ENCODE results near the gene PRRT3. TPM values are rescaled to one million over a fixed set of nuclear protein-coding genes. Genes with fewer than 3 reads are reported as not detected.

Gene PRRT3
- total and polyA plus RNA-seq, 2 of the 4 experiments (the other 2 are of a cell fraction) = 0.72 to 4.2 TPM

Small RNAs within 50 kb of the gene (microRNA-seq; reads per million reads assigned to microRNA genes)
- gene CYCSP10 (ENCODE audit: insufficient read depth, insufficient read length) = not detected
- gene RNU6-882P (ENCODE audit: insufficient read depth, insufficient read length) = not detected

Small RNAs within 50 kb of the gene (small RNA-seq; reads per million reads assigned to genes)
- gene CYCSP10 = 0 reads per million in 5 experiments
- 0 reads per million in 5 experiments for gene RNU6-882P

Other genes starting within 250 kb of the PRRT3 start
- gene CPNE9, start 248.6 kb downstream of the PRRT3 start, total RNA-seq (2012; rRNA removed) = not detected in 2 replicates
- gene CPNE9, start 248.6 kb downstream of the PRRT3 start, polyA plus RNA-seq (2012; rRNA removed) = not detected in 2 replicates
- gene BRPF1, start 220.7 kb downstream of the PRRT3 start, total RNA-seq (2012; rRNA removed) = 15.6 and 16.4 TPM in 2 replicates
- gene BRPF1, start 220.7 kb downstream of the PRRT3 start, polyA plus RNA-seq (2012; rRNA removed) = 13.6 and 15.1 TPM in 2 replicates
- gene OGG1, start 202.5 kb downstream of the PRRT3 start, total RNA-seq (2012; rRNA removed) = 14.9 and 15.8 TPM in 2 replicates
- gene OGG1, start 202.5 kb downstream of the PRRT3 start, polyA plus RNA-seq (2012; rRNA removed) = 25.6 and 28.2 TPM in 2 replicates
- 28.9 and 33.3 TPM in 2 replicates for gene CAMK1, start 182.5 kb downstream of the PRRT3 start, total RNA-seq (2012; rRNA removed)
- 36.4 and 41.2 TPM in 2 replicates for gene CAMK1, start 182.5 kb downstream of the PRRT3 start, polyA plus RNA-seq (2012; rRNA removed)
- gene TADA3, start 159.9 kb downstream of the PRRT3 start, total RNA-seq (2012; rRNA removed) = 69.7 and 83.0 TPM in 2 replicates
- gene TADA3, start 159.9 kb downstream of the PRRT3 start, polyA plus RNA-seq (2012; rRNA removed) = 68.0 and 69.7 TPM in 2 replicates
- gene ARPC4, start 159.3 kb downstream of the PRRT3 start, total RNA-seq (2012; rRNA removed) = 383 and 405 TPM in 2 replicates
- gene ARPC4, start 159.3 kb downstream of the PRRT3 start, polyA plus RNA-seq (2012; rRNA removed) = 160 and 188 TPM in 2 replicates
- gene TTLL3, start 142.1 kb downstream of the PRRT3 start, total RNA-seq (2012; rRNA removed) = 5.8 and 6.8 TPM in 2 replicates
- 37.4 and 43.4 TPM in 2 replicates for gene TTLL3, start 142.1 kb downstream of the PRRT3 start, polyA plus RNA-seq (2012; rRNA removed)
- 30.3 and 30.8 TPM in 2 replicates for gene RPUSD3, start 108.4 kb downstream of the PRRT3 start, total RNA-seq (2012; rRNA removed)
- 49.4 and 53.0 TPM in 2 replicates for gene RPUSD3, start 108.4 kb downstream of the PRRT3 start, polyA plus RNA-seq (2012; rRNA removed)
- gene CIDEC, start 72.2 kb downstream of the PRRT3 start, total RNA-seq (2012; rRNA removed) = not detected in 2 replicates
- gene CIDEC, start 72.2 kb downstream of the PRRT3 start, polyA plus RNA-seq (2012; rRNA removed) = 0.09 TPM in 1 of 2 replicates, not detected in the other
- gene JAGN1, start 61.8 kb downstream of the PRRT3 start, total RNA-seq (2012; rRNA removed) = 39.3 and 40.5 TPM in 2 replicates
- gene JAGN1, start 61.8 kb downstream of the PRRT3 start, polyA plus RNA-seq (2012; rRNA removed) = 30.3 and 32.7 TPM in 2 replicates
- 0.90 and 1.1 TPM in 2 replicates for gene IL17RE, start 49.6 kb downstream of the PRRT3 start, total RNA-seq (2012; rRNA removed)
- gene IL17RE, start 49.6 kb downstream of the PRRT3 start, polyA plus RNA-seq (2012; rRNA removed) = 7.2 and 8.6 TPM in 2 replicates
- 18.9 and 20.8 TPM in 2 replicates for gene IL17RC, start 35.3 kb downstream of the PRRT3 start, total RNA-seq (2012; rRNA removed)
- 28.3 and 29.9 TPM in 2 replicates for gene IL17RC, start 35.3 kb downstream of the PRRT3 start, polyA plus RNA-seq (2012; rRNA removed)
- gene CRELD1, start 18.6 kb downstream of the PRRT3 start, total RNA-seq (2012; rRNA removed) = 8.6 and 9.4 TPM in 2 replicates
- gene CRELD1, start 18.6 kb downstream of the PRRT3 start, polyA plus RNA-seq (2012; rRNA removed) = 25.2 and 25.7 TPM in 2 replicates
- gene EMC3, start 34.4 kb upstream of the PRRT3 start, total RNA-seq (2012; rRNA removed) = 78.9 and 152 TPM in 2 replicates
- 83.3 and 96.7 TPM in 2 replicates for gene EMC3, start 34.4 kb upstream of the PRRT3 start, polyA plus RNA-seq (2012; rRNA removed)
- 18.9 and 19.7 TPM in 2 replicates for gene FANCD2, start 74.0 kb upstream of the PRRT3 start, total RNA-seq (2012; rRNA removed)
- gene FANCD2, start 74.0 kb upstream of the PRRT3 start, polyA plus RNA-seq (2012; rRNA removed) = 7.2 and 8.9 TPM in 2 replicates
- gene FANCD2OS, start 155.8 kb upstream of the PRRT3 start, total RNA-seq (2012; rRNA removed) = not detected in 2 replicates
- not detected in 2 replicates for gene FANCD2OS, start 155.8 kb upstream of the PRRT3 start, polyA plus RNA-seq (2012; rRNA removed)
- 81.4 and 123 TPM in 2 replicates for gene BRK1, start 163.3 kb upstream of the PRRT3 start, total RNA-seq (2012; rRNA removed)
- 195 and 235 TPM in 2 replicates for gene BRK1, start 163.3 kb upstream of the PRRT3 start, polyA plus RNA-seq (2012; rRNA removed)
- gene VHL, start 189.4 kb upstream of the PRRT3 start, total RNA-seq (2012; rRNA removed) = 11.8 and 19.2 TPM in 2 replicates
- 8.9 and 11.7 TPM in 2 replicates for gene VHL, start 189.4 kb upstream of the PRRT3 start, polyA plus RNA-seq (2012; rRNA removed)
- gene IRAK2, start 212.5 kb upstream of the PRRT3 start, total RNA-seq (2012; rRNA removed) = 8.1 and 8.6 TPM in 2 replicates
- 6.9 and 7.8 TPM in 2 replicates for gene IRAK2, start 212.5 kb upstream of the PRRT3 start, polyA plus RNA-seq (2012; rRNA removed)